PC-3 (cell line): Measurements from ENCODE around the gene RIPOR2. TPM values are rescaled to one million over a fixed set of nuclear protein-coding genes. Genes with fewer than 3 reads are reported as not detected.

Source experiments
- ATAC-seq: fragments of 200-7000 bp; cut with Tn5 transposase; 2 replicates; pipeline ENCODE4 v1.9.1; 2020; ENCODE audit warnings: mild to moderate bottlenecking, moderate library complexity
- BruUV-seq: library from RNA; stranded (reverse); fragments of 400-500 nt; replicated peaks from 2 replicates; lab custom pipeline; 2021; lab: Mats Ljungman, UMichigan
- CTCF ChIA-PET: fragments of 300-600 bp; sonication (Branson Sonifier 250); formaldehyde crosslinking; loops from one replicate; lab custom pipeline; 2022; ENCODE audit warnings: antibody characterized with exemption; lab: Charles Lee
- POLR2A ChIA-PET: fragments of 300-600 bp; sonication (Branson Sonifier 250); formaldehyde crosslinking; loops from one replicate; lab custom pipeline; 2022; ENCODE audit warnings: antibody characterized with exemption; ENCODE audit not compliant: unreplicated experiment; lab: Charles Lee
- DNase-seq: peaks from one replicate; pipeline ENCODE4 v3.0.0-alpha.2; 2015
- H2AFZ ChIP-seq: fragments of 300-600 bp; sonication (generic); 2 replicates; pipeline ENCODE4 v1.6.0; 2016; ENCODE audit warnings: antibody characterized with exemption, low read length
- H3F3A ChIP-seq: fragments of 300-600 bp; sonication (generic); one replicate; pipeline ENCODE4 v1.6.0; 2017; ENCODE audit warnings: antibody characterized with exemption, low read length, control low read depth, mild to moderate bottlenecking; ENCODE audit not compliant: unreplicated experiment
- H3K27ac ChIP-seq: fragments of 300-600 bp; sonication (generic); 2 replicates; pipeline ENCODE4 v1.5.1; 2016; ENCODE audit warnings: mild to moderate bottlenecking, low read length
- H3K27me3 ChIP-seq: fragments of 300-600 bp; sonication (generic); 2 replicates; pipeline ENCODE4 v1.6.1; 2016; ENCODE audit warnings: low read length, mixed read lengths
- H3K36me3 ChIP-seq: fragments of 300-600 bp; sonication (generic); 2 replicates; pipeline ENCODE4 v1.6.1; 2016; ENCODE audit warnings: low read depth, mixed run types, low read length, mixed read lengths
- H3K4me1 ChIP-seq: fragments of 300-600 bp; sonication (generic); 2 replicates; pipeline ENCODE4 v1.5.1; 2016; ENCODE audit warnings: low read length; ENCODE audit not compliant: insufficient read depth
- H3K4me2 ChIP-seq: fragments of 300-600 bp; sonication (generic); 2 replicates; pipeline ENCODE4 v1.6.0; 2016; ENCODE audit warnings: low read length
- H3K4me3 ChIP-seq: fragments of 300-600 bp; sonication (generic); 2 replicates; pipeline ENCODE4 v1.5.1; 2016; ENCODE audit warnings: mild to moderate bottlenecking, low read length, mixed read lengths
- H3K79me2 ChIP-seq: fragments of 300-600 bp; sonication (generic); 2 replicates; pipeline ENCODE4 v1.6.1; 2017; ENCODE audit warnings: low read length, mixed read lengths
- H3K9ac ChIP-seq: fragments of 300-600 bp; sonication (generic); 2 replicates; pipeline ENCODE4 v1.6.0; 2016; ENCODE audit warnings: mild to moderate bottlenecking, low read length
- H3K9me2 ChIP-seq: fragments of 300-600 bp; sonication (generic); replicated peaks from 2 replicates; pipeline ENCODE4 v1.6.1; 2016; ENCODE audit warnings: mixed run types, low read length, mixed read lengths
- H3K9me3 ChIP-seq: fragments of 300-600 bp; sonication (generic); 2 replicates; pipeline ENCODE4 v1.6.1; 2016; ENCODE audit warnings: low read length, mixed read lengths
- H4K20me1 ChIP-seq: fragments of 300-600 bp; sonication (generic); 2 replicates; pipeline ENCODE4 v1.6.1; 2016; ENCODE audit warnings: low read length, mixed read lengths
- CTCF ChIP-seq: fragments of 300-600 bp; sonication (generic); conservative IDR thresholded peaks from 2 replicates; pipeline ENCODE4 v1.5.1; 2017; ENCODE audit warnings: antibody characterized with exemption, low read depth, mild to moderate bottlenecking, low read length
- EZH2 ChIP-seq: fragments of 300-600 bp; sonication (generic); IDR thresholded peaks from one replicate; pipeline ENCODE4 v1.6.1; 2017; ENCODE audit warnings: antibody characterized with exemption, mild to moderate bottlenecking, low read length; ENCODE audit not compliant: unreplicated experiment
- EZH2phosphoT487 ChIP-seq: fragments of 300-600 bp; sonication (generic); IDR thresholded peaks from 2 replicates; pipeline ENCODE4 v1.6.1; 2018; ENCODE audit warnings: mild to moderate bottlenecking, antibody characterized with exemption, low read length, borderline replicate concordance
- intact Hi-C: fragments of 100-400 bp; cut with micrococcal nuclease; formaldehyde crosslinking; loops from 2 replicates; pipeline ENCODE4 v1.9.0; 2023
- total RNA-seq: library from RNA; depleted of rRNA; stranded (reverse); fragments of >200 nt; gene quantifications from 2 replicates; pipeline ENCODE4 v1.2.3, GENCODE V29; 2014

Gene RIPOR2
- total RNA-seq, 1 experiment from 2014 or later, result 0.44 TPM

DNA sequence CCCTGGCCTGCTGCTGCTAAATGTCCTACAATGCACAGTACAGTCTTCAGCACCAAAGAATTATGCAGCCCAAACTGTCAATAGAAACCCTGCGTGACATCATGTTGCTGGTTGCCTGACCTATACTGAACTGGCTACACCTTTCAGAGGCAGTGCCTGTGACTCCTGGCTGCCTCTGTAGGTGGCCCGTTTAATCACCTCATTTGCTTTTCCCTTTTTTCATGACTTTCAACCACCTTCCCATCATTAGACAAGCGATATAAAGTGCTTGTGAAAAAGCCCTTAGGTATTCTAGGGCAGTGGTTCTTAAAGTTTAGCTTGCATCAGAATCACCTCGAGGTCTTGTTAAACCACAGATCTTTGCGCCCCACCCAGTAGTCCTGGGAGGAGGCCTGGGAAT lies 33.0 kb upstream of the RIPOR2 start:
- no TSS peak for BruUV-seq
- TF ChIP-seq EZH2phosphoT487, result no peak
- no peak for TF ChIP-seq CTCF
- no peak for TF ChIP-seq EZH2
- Histone ChIP-seq H4K20me1 (no peaks in the 10 kb centered on the region), H3K9ac (no peak overlapping the region), H3K36me3 (no peaks in the 10 kb centered on the region), H3K9me2 (no peaks in the 10 kb centered on the region), H3K4me3 (no peak overlapping the region), H3K4me2 (no peak overlapping the region), H3K4me1 (no peaks in the 10 kb centered on the region), H2AFZ (no peak overlapping the region), H3F3A (no peaks in the 10 kb centered on the region), H3K27ac (no peak overlapping the region), H3K27me3 (no peaks in the 10 kb centered on the region), H3K9me3 (no peaks in the 10 kb centered on the region), H3K79me2 (no peaks in the 10 kb centered on the region)
- CTCF ChIA-PET, result no interaction called here
- intact Hi-C loops, result no loop called here
- ATAC-seq (no peak), DNase-seq (no peak)
- POLR2A ChIA-PET, result no interaction called here

DNA sequence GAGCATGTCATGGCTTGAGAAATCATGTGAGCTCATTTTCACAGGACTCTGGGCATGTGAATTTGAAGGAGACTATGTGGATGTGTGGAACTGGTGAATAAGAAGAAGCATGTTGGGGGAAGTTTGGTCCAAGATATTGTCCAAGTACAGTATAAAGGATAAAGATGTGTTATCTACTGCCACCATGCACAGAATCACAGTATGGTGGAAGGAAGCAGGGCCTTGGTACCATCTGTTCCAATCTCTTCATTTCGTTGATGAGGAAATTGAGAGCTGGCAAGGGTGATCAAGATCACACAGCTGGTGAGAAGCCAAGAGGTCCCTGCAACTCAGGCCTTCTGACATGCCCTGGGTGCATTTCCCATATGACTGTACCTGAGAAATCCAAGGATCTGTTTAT lies 31.5 kb upstream of the RIPOR2 start:
- intact Hi-C loops, result no loop called here
- Histone ChIP-seq H3K4me1 (no peaks in the 10 kb centered on the region), H3K4me3 (no peak overlapping the region), H4K20me1 (no peaks in the 10 kb centered on the region), H3K79me2 (no peaks in the 10 kb centered on the region), H3K27me3 (peaks cover 10% of the 10 kb centered on the region; the same call in 1 of the 2 replicates), H3K9me2 (no peaks in the 10 kb centered on the region), H3F3A (no peaks in the 10 kb centered on the region), H3K4me2 (no peak overlapping the region), H3K36me3 (no peaks in the 10 kb centered on the region), H3K27ac (no peak overlapping the region), H3K9me3 (no peaks in the 10 kb centered on the region), H3K9ac (no peak overlapping the region), H2AFZ (no peak overlapping the region)
- BruUV-seq, result no TSS peak
- ChIA-PET CTCF (no interaction called here), POLR2A (no interaction called here)
- DNase-seq, result no peak
- TF ChIP-seq EZH2 (no peak), EZH2phosphoT487 (no peak), CTCF (no peak)
- no peak for ATAC-seq

GRCh38 chr6:24966381-24966780 lies 30.6 kb upstream of the RIPOR2 start:
- BruUV-seq, result no TSS peak
- H3K27ac ChIP-seq, result no peak overlapping the region
- POLR2A ChIA-PET, result interaction anchor here (0.7 kb wide), 1 partner anchor 46 kb away, joined by 3 read pairs; no protein-coding TSS in a partner anchor
- no peak for TF ChIP-seq CTCF
- TF ChIP-seq EZH2phosphoT487, result no peak
- TF ChIP-seq EZH2, result no peak
- no peak for ATAC-seq
- H3K9ac ChIP-seq, result no peak overlapping the region
- intact Hi-C loops, result no loop called here
- H4K20me1 ChIP-seq, result no peaks in the 10 kb centered on the region
- no peak for DNase-seq
- H3K79me2 ChIP-seq, result no peaks in the 10 kb centered on the region
- H3K36me3 ChIP-seq, result no peaks in the 10 kb centered on the region
- H3K4me3 ChIP-seq, result no peak overlapping the region
- no peak overlapping the region for H3K4me2 ChIP-seq
- no peaks in the 10 kb centered on the region for H3K9me3 ChIP-seq
- 0 out of 2 replicates have a peak, but pooled peaks cover under 1% of the 10 kb centered on the region for H3K4me1 ChIP-seq
- H3K9me2 ChIP-seq, result no peaks in the 10 kb centered on the region
- H3K27me3 ChIP-seq, result peaks cover 15% of the 10 kb centered on the region; the same call in 1 of the 2 replicates
- CTCF ChIA-PET, result no interaction called here
- no peak overlapping the region for H2AFZ ChIP-seq
- no peaks in the 10 kb centered on the region for H3F3A ChIP-seq
